Small intestine (tissue), 7 donors: ENCODE data around the gene HDAC4. TPM values are rescaled to one million over a fixed set of nuclear protein-coding genes. Genes with fewer than 3 reads are reported as not detected.

Experiments
- DNase-seq, 2 donors: peaks; one replicate each; pipeline versions ENCODE4 v3.0.0 to v3.0.0-alpha.2; 2013
- FAIRE-seq: peaks from 2 replicates; lab custom pipeline; 2012; peaks lifted over from hg19 to GRCh38; lab: Jason Lieb, UNC
- H3K27ac ChIP-seq, 3 donors: one replicate each; pipeline ENCODE4 v1.5.1; 2013; ENCODE audit warnings: low read length in 2 of 3, mild to moderate bottlenecking in 2 of 3, control low read depth in 1 of 3, inconsistent platforms in 1 of 3, low read depth in 1 of 3, moderate library complexity in 1 of 3
- H3K27me3 ChIP-seq, 3 donors: one replicate each; pipeline ENCODE4 v1.6.1; 2013; ENCODE audit warnings: low read length in 3 of 3, inconsistent platforms in 1 of 3; ENCODE audit not compliant: control insufficient read depth in 3 of 3, insufficient read depth in 3 of 3
- H3K36me3 ChIP-seq, 3 donors: one replicate each; pipeline ENCODE4 v1.6.1; 2013; ENCODE audit warnings: low read length in 3 of 3, inconsistent platforms in 1 of 3, low read depth in 1 of 3, mild to moderate bottlenecking in 1 of 3, moderate library complexity in 1 of 3; ENCODE audit not compliant: control insufficient read depth in 3 of 3, insufficient read depth in 2 of 3
- H3K4me1 ChIP-seq, 3 donors: one replicate each; pipeline ENCODE4 v1.6.1; 2013; ENCODE audit warnings: low read length in 2 of 3, inconsistent platforms in 1 of 3, low read depth in 1 of 3, mild to moderate bottlenecking in 1 of 3, moderate library complexity in 1 of 3; ENCODE audit not compliant: control insufficient read depth in 3 of 3, insufficient read depth in 2 of 3
- H3K4me3 ChIP-seq, 3 donors: one replicate each; pipeline ENCODE4 v1.5.1; 2013; ENCODE audit warnings: low read length in 3 of 3, control low read depth in 1 of 3, inconsistent platforms in 1 of 3, low read depth in 1 of 3, mild to moderate bottlenecking in 1 of 3, moderate library complexity in 1 of 3
- H3K9me3 ChIP-seq, 2 donors: one replicate each; pipeline ENCODE4 v1.6.1; 2013; ENCODE audit warnings: low read depth in 1 of 2, low read length in 1 of 2; ENCODE audit not compliant: control insufficient read depth in 2 of 2, insufficient read depth in 1 of 2
- WGBS, 3 donors: extraction: QIAGEN DNeasy Blood & Tissue Kit; methylation state at CpG; one replicate each; pipeline ENCODE4 v1.1.7; 2013; 5-methylcytosine and 5-hydroxymethylcytosine counted together
- polyA plus RNA-seq, 4 donors: library from polyadenylated mRNA; stranded (reverse) in 3 of 4; unstranded in 1 of 4; fragments of 200-250 nt in 3 of 4; fragments of 120-200 nt in 1 of 4; gene quantifications; one replicate each; pipeline versions ENCODE4 v1.2.1 to v1.2.3, GENCODE V29; 2013
- donor health status: healthy with polysubstance abuse.
- donor health status: control.
- donor health status: control.
- donor health status: Bipolar disorder and iron deficiency.
- donor health status: healthy.

HDAC4 gene
- polyA plus RNA-seq, 4 donors: 3.1 to 11.3 (median 5.9) TPM

DNA sequence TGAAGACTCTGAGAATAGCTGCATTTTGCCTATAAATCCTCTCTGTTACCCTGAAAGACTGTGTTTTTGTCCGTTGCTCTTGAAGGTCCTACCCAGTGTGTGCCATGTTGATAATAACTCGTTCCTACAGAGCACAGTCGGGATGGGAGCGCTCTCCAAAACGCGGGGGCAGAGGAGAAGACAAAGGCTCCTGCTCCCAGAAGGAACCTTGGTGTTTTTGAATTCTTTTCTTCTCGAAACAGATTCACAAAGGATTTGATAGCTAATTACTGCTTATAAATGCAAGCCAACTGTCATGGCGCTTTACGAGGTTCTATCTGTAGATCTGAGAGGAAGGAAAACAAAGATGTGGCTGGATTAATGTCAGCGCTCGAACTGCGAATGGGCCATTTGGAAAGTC is 19.3 kb upstream of the HDAC4 start:
- Histone ChIP-seq H3K4me3 (no peak overlapping the region), H3K36me3 (no peaks in the 10 kb centered on the region), H3K27me3 (peaks cover 0 to 3% (median 0%) of the 10 kb centered on the region in 3 donors), H3K4me1 (no peaks in the 10 kb centered on the region), H3K9me3 (no peaks in the 10 kb centered on the region), H3K27ac (no peak overlapping the region)
- DNase-seq: no peak
- FAIRE-seq: no peak
- WGBS, 3 donors: 86 to 90% (median 87%) methylated on average over 12 of the region's 12 CpGs

DNA sequence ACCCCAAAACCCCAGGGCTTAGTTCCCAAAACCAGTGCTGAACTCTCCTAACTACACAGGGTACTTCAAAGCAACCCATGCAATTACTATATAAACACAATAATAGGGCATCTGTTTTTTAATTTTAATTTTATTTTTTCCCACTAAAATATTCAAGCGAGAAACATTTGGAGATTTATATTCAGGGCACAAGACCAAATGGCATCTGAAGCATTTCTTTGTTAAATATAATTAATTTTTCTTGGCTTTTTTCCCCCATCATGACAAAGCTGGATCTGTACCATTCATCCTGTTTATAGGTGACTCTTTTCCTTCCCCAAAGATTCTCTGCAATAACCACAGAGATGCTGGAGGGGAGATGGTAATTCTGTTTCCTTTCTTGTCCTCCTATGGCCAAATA is 18.1 kb upstream of the HDAC4 start:
- no peaks in the 10 kb centered on the region for H3K36me3 ChIP-seq
- H3K4me1 ChIP-seq: no peaks in the 10 kb centered on the region
- WGBS, 3 donors: 83 to 94% (median 87%) methylated on average over 1 of the region's 1 CpG
- no peaks in the 10 kb centered on the region for H3K9me3 ChIP-seq
- no peak for FAIRE-seq
- no peak overlapping the region for H3K27ac ChIP-seq
- peaks cover 0 to 3% (median 0%) of the 10 kb centered on the region in 3 donors for H3K27me3 ChIP-seq
- DNase-seq: no peak
- no peak overlapping the region for H3K4me3 ChIP-seq

DNA sequence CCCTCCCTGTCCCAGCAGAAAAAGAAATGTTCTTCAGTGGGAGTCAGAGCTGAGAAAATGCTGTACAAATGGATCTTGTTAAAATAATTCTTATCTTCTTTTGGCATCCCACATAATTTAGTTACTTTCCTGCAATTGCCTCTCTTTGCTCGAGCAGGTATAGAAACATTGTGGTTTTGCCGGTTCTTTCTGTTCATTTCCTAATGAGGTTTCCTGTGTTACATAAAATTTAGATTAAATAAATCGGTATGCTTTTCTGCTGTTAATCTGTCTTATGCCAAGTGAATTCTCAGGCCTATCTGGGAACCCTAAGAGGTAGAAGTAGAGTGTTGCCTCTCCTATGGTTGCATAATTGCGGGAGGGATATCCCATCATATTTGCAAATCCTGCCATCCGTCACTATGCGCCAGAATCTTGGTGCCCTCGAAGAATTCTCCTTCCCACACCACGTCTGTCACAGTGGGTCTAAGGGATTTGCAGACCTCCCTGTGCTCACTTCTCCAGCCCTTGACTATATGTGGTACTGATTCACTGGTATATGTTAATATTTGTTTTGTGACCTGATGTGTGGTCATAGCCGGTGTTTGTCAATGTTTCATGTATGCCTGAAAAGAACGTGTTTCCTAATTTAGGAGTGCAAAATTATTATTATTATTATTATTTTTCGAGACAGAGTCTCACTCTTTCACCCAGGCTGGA is 12.2 kb upstream of the HDAC4 start:
- Histone ChIP-seq H3K9me3 (peaks cover 0 to 5% of the 10 kb centered on the region in 2 donors), H3K4me1 (no peaks in the 10 kb centered on the region), H3K4me3 (no peak overlapping the region), H3K36me3 (no peaks in the 10 kb centered on the region), H3K27ac (no peak overlapping the region), H3K27me3 (no peaks in the 10 kb centered on the region)
- WGBS, 3 donors: 82 to 89% (median 86%) methylated on average over 11 of the region's 11 CpGs
- FAIRE-seq (no peak), DNase-seq (no peak)

DNA sequence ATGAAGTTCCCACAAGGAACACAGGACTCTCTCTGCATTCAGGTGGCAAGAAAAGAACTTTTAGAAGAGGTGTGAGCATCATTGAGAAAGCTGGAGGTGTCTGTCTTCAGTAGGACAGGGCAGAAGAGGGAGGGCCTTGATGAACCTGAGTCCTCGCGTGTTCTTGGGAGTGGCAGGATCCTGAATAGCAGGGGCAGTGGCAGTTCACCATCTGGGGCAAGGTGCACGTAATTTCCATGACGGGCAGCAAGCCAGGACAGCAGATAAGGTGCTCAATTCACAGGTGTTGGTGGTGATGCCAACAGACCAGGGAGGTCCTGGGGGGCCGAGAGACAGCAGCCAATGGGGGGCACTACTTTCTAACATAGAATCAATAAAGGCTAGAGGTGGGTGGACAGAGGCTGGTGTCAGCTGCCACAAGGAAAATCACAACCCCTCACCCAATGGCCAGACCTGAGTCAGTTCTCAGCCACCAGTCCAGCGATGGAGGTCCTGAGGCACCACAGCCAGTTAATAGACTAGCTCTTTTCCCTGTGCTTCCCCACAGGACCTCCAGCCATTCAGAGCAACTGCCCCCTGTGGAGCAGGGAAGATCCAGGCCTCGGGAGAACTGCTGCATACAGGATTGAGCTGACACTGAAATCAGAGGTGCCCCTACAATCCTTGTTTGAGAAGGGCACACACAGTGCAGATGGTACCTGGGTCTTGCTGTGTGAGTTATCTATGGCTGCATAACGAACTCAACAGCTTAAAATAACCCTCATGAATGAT is 10.9 kb upstream of the HDAC4 start:
- Histone ChIP-seq H3K36me3 (no peaks in the 10 kb centered on the region), H3K27ac (no peak overlapping the region), H3K9me3 (peaks cover 0 to 5% of the 10 kb centered on the region in 2 donors), H3K27me3 (no peaks in the 10 kb centered on the region), H3K4me3 (no peak overlapping the region), H3K4me1 (no peaks in the 10 kb centered on the region)
- WGBS, 3 donors: 35 to 68% (median 42%) methylated on average over 8 of the region's 8 CpGs
- DNase-seq: peak in 1 of 2 donors; percentile 81
- FAIRE-seq: no peak

DNA sequence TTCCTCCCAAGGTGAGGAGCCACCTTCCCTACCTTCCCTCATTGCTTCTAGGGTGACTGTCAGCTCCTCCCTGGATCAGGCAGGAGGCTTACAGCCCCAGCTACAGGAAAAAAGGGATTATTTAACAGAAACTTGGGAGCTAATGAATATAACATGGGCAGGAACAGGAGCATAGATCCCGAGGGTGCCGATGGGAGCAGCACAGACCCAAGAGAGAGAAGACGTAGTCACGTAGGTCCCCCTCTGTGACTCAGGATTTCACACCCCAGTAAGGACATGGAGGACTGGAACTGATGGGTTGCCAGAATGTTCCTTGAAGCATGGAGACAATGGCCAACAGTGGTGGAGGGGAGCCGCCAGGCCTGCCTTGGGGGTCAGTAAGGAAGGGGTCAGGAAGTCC is 10.3 kb upstream of the HDAC4 start:
- no peak for FAIRE-seq
- H3K36me3 ChIP-seq: no peaks in the 10 kb centered on the region
- no peak overlapping the region for H3K27ac ChIP-seq
- no peaks in the 10 kb centered on the region for H3K4me1 ChIP-seq
- H3K27me3 ChIP-seq: no peaks in the 10 kb centered on the region
- WGBS, 3 donors: 85 to 94% (median 93%) methylated on average over 5 of the region's 5 CpGs
- peaks cover 0 to 5% of the 10 kb centered on the region in 2 donors for H3K9me3 ChIP-seq
- no peak overlapping the region for H3K4me3 ChIP-seq
- no peak for DNase-seq

DNA sequence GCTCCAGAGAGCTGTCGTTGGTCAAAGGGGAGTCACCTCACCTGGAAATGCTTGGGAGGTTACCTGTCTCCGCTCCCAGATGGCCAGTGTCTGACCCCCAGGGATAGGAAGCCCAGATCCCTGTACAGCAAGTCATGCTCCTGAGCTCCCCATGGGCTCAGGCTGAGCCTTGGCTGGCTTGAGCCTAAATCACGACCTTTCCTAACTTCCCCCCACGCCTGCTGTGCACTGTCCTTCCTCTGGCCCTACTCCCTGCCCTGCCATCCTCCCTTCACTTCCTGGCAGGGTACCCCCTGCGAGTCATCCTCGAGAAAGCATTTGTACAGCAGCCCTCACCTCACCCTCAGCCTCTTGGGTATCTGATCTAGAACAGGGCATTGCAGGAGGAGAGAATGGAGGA is 9.2 kb upstream of the HDAC4 start:
- Histone ChIP-seq H3K27ac (no peak overlapping the region), H3K4me1 (no peaks in the 10 kb centered on the region), H3K27me3 (no peaks in the 10 kb centered on the region), H3K36me3 (no peaks in the 10 kb centered on the region), H3K4me3 (no peak overlapping the region), H3K9me3 (peaks cover 0 to 5% of the 10 kb centered on the region in 2 donors)
- 83 to 97% (median 84%) methylated on average over 6 of the region's 6 CpGs for WGBS, 3 donors
- DNase-seq (no peak), FAIRE-seq (no peak)

DNA sequence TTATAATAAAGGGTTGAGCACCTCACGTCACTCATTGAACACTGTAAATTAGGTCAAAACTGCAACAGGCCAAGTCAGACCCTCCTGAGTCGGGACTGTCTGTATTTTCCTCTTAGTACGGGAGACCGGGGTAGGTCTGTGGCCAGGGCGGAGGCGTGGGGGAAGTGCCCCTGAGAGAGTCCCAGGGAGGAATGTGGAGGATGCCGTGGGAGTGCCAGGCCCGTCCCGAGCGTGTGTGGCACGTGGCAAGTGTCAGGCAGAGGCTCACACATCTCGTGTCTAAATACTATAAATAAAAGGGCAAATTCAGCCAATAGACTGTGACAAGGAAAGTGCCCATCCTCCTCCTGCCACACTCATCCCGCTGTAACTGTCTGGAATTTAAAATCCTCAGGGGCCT is 6.3 kb upstream of the HDAC4 start:
- no peak for FAIRE-seq
- Histone ChIP-seq H3K27me3 (no peaks in the 10 kb centered on the region), H3K36me3 (no peaks in the 10 kb centered on the region), H3K27ac (no peak overlapping the region), H3K9me3 (peaks cover 0 to 1% of the 10 kb centered on the region in 2 donors), H3K4me1 (no peaks in the 10 kb centered on the region), H3K4me3 (no peak overlapping the region)
- no peak for DNase-seq
- WGBS, 3 donors: 79 to 87% (median 85%) methylated on average over 13 of the region's 13 CpGs

DNA sequence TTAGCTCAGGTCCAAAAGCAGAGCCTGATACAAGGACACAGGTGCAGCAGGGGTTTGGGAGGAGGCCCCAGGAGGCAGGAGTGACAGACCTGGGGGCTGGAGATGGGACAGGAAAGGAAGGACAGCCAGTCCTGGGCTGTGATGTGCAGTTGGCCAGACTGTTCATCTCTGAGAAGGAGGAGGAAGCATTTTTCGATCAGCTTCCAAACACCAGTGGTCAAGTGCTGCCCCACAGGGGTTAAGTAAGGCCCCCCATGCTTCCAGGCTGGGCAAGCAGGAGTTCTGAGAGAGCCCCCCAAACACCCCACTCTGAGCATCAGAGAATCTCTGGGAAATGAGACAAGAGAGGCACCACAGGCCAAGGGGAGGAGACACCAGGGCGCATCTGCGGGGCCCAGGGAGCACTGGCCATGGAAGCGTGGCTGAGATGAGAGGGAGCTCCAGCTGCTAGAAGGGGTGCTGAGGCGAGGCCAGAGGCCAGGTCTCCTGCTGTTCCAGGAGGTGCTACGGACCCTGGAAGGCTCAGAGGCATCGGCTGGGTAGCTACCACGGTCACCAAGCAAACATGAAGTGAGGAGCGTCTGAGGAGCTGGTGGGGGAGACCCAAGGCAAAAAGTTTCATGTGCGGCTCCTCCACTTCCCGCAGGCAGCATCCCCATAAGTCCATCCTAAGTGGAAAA is 5.6 kb upstream of the HDAC4 start:
- Histone ChIP-seq H3K36me3 (no peaks in the 10 kb centered on the region), H3K4me1 (no peaks in the 10 kb centered on the region), H3K27me3 (no peaks in the 10 kb centered on the region), H3K27ac (no peak overlapping the region), H3K4me3 (no peak overlapping the region), H3K9me3 (no peaks in the 10 kb centered on the region)
- WGBS, 3 donors: 92 to 94% (median 93%) methylated on average over 11 of the region's 11 CpGs
- FAIRE-seq: no peak
- no peak for DNase-seq
